ENCODE data around the gene TTC39A.

The TTC39A gene

GRCh38 chr1:51341876-51342496 lies 11.6 kb upstream of the TTC39A start:
- TF ChIP-seq CTCF (IDR thresholded peaks at IDR 0.05; ENCODE audit: low read depth, low read length, missing control alignments) = no peak
- DNase-seq (ENCODE audit: extremely low read depth, low read depth) = no peak
- no peak overlapping the region for H3K4me3 ChIP-seq (replicated peaks; ENCODE audit: low read depth, low read length)

- H3K4me3 ChIP-seq (replicated peaks; ENCODE audit: low read depth, low read length) = no peak overlapping the region
- DNase-seq (ENCODE audit: extremely low read depth, low read depth) = no peak
- TF ChIP-seq CTCF (IDR thresholded peaks at IDR 0.05; ENCODE audit: low read depth, low read length, missing control alignments) = no peak
These were observed 10.0 kb upstream of the TTC39A start for GRCh38 chr1:51340380-51340779.

- DNase-seq (ENCODE audit: extremely low read depth, low read depth) = no peak
- TF ChIP-seq CTCF (IDR thresholded peaks at IDR 0.05; ENCODE audit: low read depth, low read length, missing control alignments) = no peak
- H3K4me3 ChIP-seq (replicated peaks; ENCODE audit: low read depth, low read length) = no peak overlapping the region
These were observed 6.3 kb upstream of the TTC39A start for GRCh38 chr1:51336711-51337110.

- TF ChIP-seq CTCF (IDR thresholded peaks at IDR 0.05; ENCODE audit: low read depth, low read length, missing control alignments) = no peak
- DNase-seq (ENCODE audit: extremely low read depth, low read depth) = no peak
- H3K4me3 ChIP-seq (replicated peaks; ENCODE audit: low read depth, low read length) = no peak overlapping the region
These were observed 5.6 kb upstream of the TTC39A start for GRCh38 chr1:51336004-51336403.

DNA sequence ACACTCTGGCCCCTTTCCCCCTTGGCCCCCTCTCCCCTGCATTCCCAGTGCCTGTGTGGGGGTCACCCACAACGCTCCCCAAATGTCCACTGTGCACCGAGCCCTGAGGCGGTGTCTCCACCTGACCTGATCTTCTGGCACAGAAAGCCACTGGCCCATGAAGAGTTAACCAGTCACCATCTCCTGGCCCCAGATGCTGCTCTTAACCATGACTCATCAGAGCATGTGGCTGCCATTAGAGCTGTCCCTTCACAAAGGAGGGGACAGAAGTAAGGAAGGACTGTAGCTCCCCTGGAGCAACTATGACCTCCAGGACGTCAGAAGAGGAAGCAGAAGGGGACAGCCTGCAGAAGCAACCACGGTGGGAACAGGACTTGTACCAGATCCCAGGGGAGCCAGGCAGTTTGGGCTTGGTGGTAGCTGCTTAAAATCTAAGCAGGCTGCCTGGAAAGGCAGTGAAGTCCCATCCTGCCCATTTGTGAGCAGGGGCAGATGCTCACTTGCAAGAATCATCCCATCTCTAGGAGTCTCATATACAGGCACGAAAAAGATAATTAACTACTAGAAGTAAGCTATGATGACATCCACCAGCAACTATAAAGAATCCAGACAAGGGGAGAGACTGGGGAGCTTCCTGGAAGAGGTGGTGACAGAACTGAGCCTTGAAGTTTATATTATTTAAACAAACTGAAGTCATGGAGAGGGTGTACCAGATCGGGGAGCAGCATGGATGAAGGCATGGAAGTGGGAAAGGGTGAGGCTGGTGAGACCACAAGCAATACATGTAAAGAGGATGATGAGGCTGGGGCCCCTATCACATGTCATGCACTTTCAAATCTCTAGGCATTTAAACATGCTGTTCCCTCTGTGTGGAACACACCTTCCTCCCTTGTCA lies 1.1 kb upstream of the TTC39A start:
- DNase-seq (ENCODE audit: extremely low read depth, low read depth) = peak; percentile 46
- no peak overlapping the region for H3K4me3 ChIP-seq (replicated peaks; ENCODE audit: low read depth, low read length)
- TF ChIP-seq CTCF (IDR thresholded peaks at IDR 0.05; ENCODE audit: low read depth, low read length, missing control alignments) = no peak

DNA sequence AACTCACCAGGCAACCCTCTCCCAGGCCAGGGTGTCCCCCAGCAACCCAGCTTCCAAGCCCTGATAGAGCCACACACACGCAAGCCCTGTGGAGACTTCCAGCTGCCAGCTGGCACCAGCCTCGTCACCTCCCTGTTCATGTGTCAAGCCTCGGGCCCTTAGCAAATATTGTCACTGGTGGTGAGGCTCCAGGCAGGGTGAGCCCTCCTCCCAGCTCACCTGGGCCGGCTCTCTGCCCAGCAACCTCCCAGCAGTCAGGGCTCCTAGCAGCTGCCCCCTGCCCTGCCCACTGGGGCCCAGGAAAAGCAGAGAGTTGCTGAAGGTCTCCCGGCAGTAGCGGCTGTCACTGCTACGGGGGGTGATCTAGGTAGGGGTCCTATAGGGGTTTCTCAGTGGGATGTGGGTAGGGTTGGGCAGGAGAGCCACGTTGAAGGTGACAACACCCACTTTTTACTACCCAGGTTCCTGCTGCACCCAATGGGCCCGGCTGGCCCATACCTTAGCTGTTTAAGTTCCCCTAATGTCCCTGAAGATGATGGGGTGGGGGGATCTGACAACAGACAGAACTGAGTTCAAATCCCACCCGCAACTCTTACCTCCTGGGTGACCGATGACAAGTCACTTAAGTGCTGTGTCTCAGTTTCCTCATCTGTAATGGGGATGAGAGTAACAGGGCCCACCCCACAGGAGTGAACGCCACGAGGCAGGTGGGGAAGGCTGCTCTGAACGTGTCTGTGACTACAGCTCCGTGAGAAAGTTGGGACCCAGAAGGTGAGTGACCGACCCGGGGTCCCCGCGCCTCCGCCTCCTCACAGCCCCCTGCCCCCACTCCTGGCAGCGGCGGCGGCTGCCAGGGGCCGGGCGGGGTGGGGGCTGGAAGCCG lies 678 bp downstream of the TTC39A start:
- H3K4me3 ChIP-seq (replicated peaks; ENCODE audit: low read depth, low read length) = peak overlapping the region; percentile 20; the same call in 1 of the 2 replicates
- no peak for DNase-seq (ENCODE audit: extremely low read depth, low read depth)
- TF ChIP-seq CTCF (IDR thresholded peaks at IDR 0.05; ENCODE audit: low read depth, low read length, missing control alignments) = no peak
